Gastrocnemius medialis (tissue), 4 donors: ENCODE measurements around the gene ITGA2B.

ENCODE experiments used
- POLR2A ChIP-seq, 2 donors: fragments of 450-650 bp; IDR thresholded peaks; one replicate each; pipeline ENCODE4 v1.6.1; 2017; ENCODE audit warnings: antibody characterized with exemption in 2 of 2, mild to moderate bottlenecking in 2 of 2, moderate library complexity in 2 of 2
- TF ChIP-seq, protein P1 (sequence below), 5 experiments: fragments of 450-650 bp in 3 of 5; fragments of 200-600 bp in 2 of 5; sonication (generic) in 2 of 5; IDR thresholded peaks in 4 of 5; conservative IDR thresholded peaks in 1 of 5; 1 replicate in 4 of 5; 2 replicates in 1 of 5; pipeline ENCODE4 v1.5.1; 2016 to 2019; ENCODE audit warnings: antibody characterized with exemption in 5 of 5, mild to moderate bottlenecking in 3 of 5, moderate library complexity in 3 of 5

DNA sequence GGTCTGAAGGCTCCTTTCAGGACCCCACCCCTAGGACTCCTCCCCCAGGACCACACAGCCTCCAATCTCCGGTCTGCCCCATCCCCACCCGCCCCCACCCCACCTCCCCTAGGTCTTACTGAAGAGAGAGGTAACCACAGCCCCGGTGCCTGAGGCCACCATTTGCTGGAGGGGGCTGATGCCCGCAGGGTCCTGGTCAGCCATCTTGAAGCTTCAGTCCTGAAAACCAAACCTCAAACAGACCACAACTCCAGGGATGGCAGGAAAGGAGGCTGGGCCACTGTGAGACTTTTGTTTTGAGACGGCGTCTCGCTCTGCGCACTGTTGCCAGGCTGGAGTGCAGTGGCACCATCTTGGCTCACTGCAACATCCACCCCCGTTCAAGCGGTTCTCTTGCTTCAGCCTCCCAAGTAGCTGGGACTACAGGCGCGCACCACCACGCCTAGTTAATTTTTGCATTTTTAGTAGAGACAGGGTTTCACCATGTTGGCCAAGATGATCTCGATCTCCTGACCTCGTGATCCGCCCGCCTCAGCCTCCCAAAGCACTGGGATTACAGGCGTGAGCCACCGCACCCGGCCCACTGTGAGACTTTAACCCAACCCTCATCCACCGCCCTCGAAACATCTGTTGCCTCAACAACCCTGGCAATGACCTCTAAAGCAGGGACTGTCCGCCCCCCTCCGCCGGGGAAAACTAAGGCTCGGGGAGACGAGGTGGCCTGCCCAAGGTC, 65.9 kb downstream of the ITGA2B start:
- TF ChIP-seq, protein P1, sequence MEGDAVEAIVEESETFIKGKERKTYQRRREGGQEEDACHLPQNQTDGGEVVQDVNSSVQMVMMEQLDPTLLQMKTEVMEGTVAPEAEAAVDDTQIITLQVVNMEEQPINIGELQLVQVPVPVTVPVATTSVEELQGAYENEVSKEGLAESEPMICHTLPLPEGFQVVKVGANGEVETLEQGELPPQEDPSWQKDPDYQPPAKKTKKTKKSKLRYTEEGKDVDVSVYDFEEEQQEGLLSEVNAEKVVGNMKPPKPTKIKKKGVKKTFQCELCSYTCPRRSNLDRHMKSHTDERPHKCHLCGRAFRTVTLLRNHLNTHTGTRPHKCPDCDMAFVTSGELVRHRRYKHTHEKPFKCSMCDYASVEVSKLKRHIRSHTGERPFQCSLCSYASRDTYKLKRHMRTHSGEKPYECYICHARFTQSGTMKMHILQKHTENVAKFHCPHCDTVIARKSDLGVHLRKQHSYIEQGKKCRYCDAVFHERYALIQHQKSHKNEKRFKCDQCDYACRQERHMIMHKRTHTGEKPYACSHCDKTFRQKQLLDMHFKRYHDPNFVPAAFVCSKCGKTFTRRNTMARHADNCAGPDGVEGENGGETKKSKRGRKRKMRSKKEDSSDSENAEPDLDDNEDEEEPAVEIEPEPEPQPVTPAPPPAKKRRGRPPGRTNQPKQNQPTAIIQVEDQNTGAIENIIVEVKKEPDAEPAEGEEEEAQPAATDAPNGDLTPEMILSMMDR (IDR thresholded peaks at IDR 0.05 in 4 of 5, conservative IDR thresholded peaks at IDR 0.05 in 1 of 5), result no peak
- TF ChIP-seq POLR2A (IDR thresholded peaks at IDR 0.05), result no peak
